ENCODE data around the gene SPATS2.

GRCh38 chr12:49340971-49341776, 26.1 kb upstream of the SPATS2 start:
- TF ChIP-seq REST (IDR thresholded peaks at IDR 0.05; ENCODE audit: insufficient read depth in 1 of 2, low read depth in 2 of 2, low read length in 2 of 2) (no peak), FOXP2 (optimal IDR thresholded peaks at IDR 0.05; ENCODE audit: borderline replicate concordance, extremely low read depth, extremely low read length, insufficient read depth) (no peak)

Measured in PFSK-1 (cell line).